Smooth muscle cell (in vitro differentiated cells): ENCODE measurements around the gene CKAP2L. TPM values are rescaled to one million over a fixed set of nuclear protein-coding genes. Genes with fewer than 3 reads are reported as not detected.

Experiments used
- DNase-seq: peaks from one replicate; lab custom pipeline; 2025; ENCODE audit not compliant: unreplicated experiment; lab: John Stamatoyannopoulos, UW
- H2AFZ ChIP-seq: fragments of 200-600 bp; sonication (generic); 2 replicates; pipeline ENCODE4 v1.6.0; 2016; ENCODE audit warnings: antibody characterized with exemption, low read depth, mild to moderate bottlenecking
- H3F3A ChIP-seq: fragments of 200-600 bp; sonication (generic); 2 replicates; pipeline ENCODE4 v1.6.0; 2017; ENCODE audit warnings: antibody characterized with exemption, low read depth
- H3K27ac ChIP-seq: fragments of 200-600 bp; sonication (generic); 2 replicates; pipeline ENCODE4 v1.5.1; 2016; ENCODE audit warnings: low read depth, mild to moderate bottlenecking
- H3K27me3 ChIP-seq: fragments of 200-600 bp; sonication (generic); 2 replicates; pipeline ENCODE4 v1.6.1; 2016; ENCODE audit warnings: low read depth, mild to moderate bottlenecking
- H3K36me3 ChIP-seq: fragments of 200-600 bp; sonication (generic); 2 replicates; pipeline ENCODE4 v1.5.1; 2016; ENCODE audit warnings: low read depth
- H3K4me1 ChIP-seq: fragments of 200-600 bp; sonication (generic); 2 replicates; pipeline ENCODE4 v1.5.1; 2016; ENCODE audit warnings: low read depth
- H3K4me2 ChIP-seq: fragments of 200-600 bp; sonication (generic); 2 replicates; pipeline ENCODE4 v1.6.0; 2016; ENCODE audit warnings: mild to moderate bottlenecking
- H3K4me3 ChIP-seq: fragments of 200-600 bp; sonication (generic); 2 replicates; pipeline ENCODE4 v1.5.1; 2016; ENCODE audit warnings: mild to moderate bottlenecking
- H3K79me2 ChIP-seq: fragments of 200-600 bp; sonication (generic); 2 replicates; pipeline ENCODE4 v1.6.0; 2016; ENCODE audit warnings: low read depth, mild to moderate bottlenecking
- H3K9ac ChIP-seq: fragments of 200-600 bp; sonication (generic); 2 replicates; pipeline ENCODE4 v1.6.0; 2016; ENCODE audit warnings: low read depth
- H3K9me3 ChIP-seq: fragments of 200-600 bp; sonication (generic); replicated peaks from 2 replicates; pipeline ENCODE4 v1.5.1; 2016; ENCODE audit warnings: low read depth
- H4K20me1 ChIP-seq: fragments of 200-600 bp; sonication (generic); 2 replicates; pipeline ENCODE4 v1.6.0; 2016; ENCODE audit warnings: low read depth
- CTCF ChIP-seq: fragments of 200-600 bp; sonication (generic); IDR thresholded peaks from 2 replicates; pipeline ENCODE4 v1.5.1; 2017; ENCODE audit warnings: borderline replicate concordance, mild to moderate bottlenecking, antibody characterized with exemption; ENCODE audit not compliant: insufficient read depth, poor library complexity, severe bottlenecking
- WGBS: methylation state at CpG from one replicate; pipeline ENCODE4 v1.1.7; 2016; ENCODE audit warnings: low lambda C conversion rate; 5-methylcytosine and 5-hydroxymethylcytosine counted together
- polyA plus RNA-seq: library from polyadenylated mRNA; unstranded; fragments of >200 nt; fragmentation: Nextera tagmentation; extraction: Ambion mirVana; gene quantifications from 2 replicates; pipeline ENCODE4 v1.2.1, GENCODE V29; 2016
- total RNA-seq: library from RNA; depleted of rRNA; stranded (reverse); fragments of >200 nt; gene quantifications from 2 replicates; pipeline ENCODE4 v1.2.3, GENCODE V29; 2014

The CKAP2L gene
- total and polyA plus RNA-seq, 2 experiments from 2014 or later = 6.6 to 16.7 TPM

GRCh38 chr2:112758711-112759110 lies 5.7 kb downstream of the CKAP2L start:
- no peak overlapping the region for H2AFZ ChIP-seq
- no peak overlapping the region for H3K4me3 ChIP-seq
- no peaks in the 10 kb centered on the region for H3F3A ChIP-seq
- 93% methylated on average over 2 of the region's 2 CpGs for WGBS
- H4K20me1 ChIP-seq = no peaks in the 10 kb centered on the region
- no peaks in the 10 kb centered on the region for H3K9me3 ChIP-seq
- H3K9ac ChIP-seq = no peak overlapping the region
- H3K4me2 ChIP-seq = no peak overlapping the region
- H3K4me1 ChIP-seq = peaks cover 6% of the 10 kb centered on the region
- H3K27ac ChIP-seq = no peak overlapping the region
- peaks cover 4% of the 10 kb centered on the region for H3K36me3 ChIP-seq
- TF ChIP-seq CTCF = no peak
- H3K27me3 ChIP-seq = no peaks in the 10 kb centered on the region
- DNase-seq = no peak
- H3K79me2 ChIP-seq = peaks cover 23% of the 10 kb centered on the region

GRCh38 chr2:112757265-112757664 lies 7.1 kb downstream of the CKAP2L start:
- 97% methylated on average over 3 of the region's 3 CpGs for WGBS
- Histone ChIP-seq H3K79me2 (peaks cover 10% of the 10 kb centered on the region), H2AFZ (no peak overlapping the region), H3K27ac (no peak overlapping the region), H3K36me3 (peaks cover 4% of the 10 kb centered on the region), H4K20me1 (no peaks in the 10 kb centered on the region), H3K4me2 (no peak overlapping the region), H3K27me3 (no peaks in the 10 kb centered on the region), H3K9ac (no peak overlapping the region), H3K4me1 (no peaks in the 10 kb centered on the region), H3K4me3 (no peak overlapping the region), H3K9me3 (no peaks in the 10 kb centered on the region), H3F3A (no peaks in the 10 kb centered on the region)
- no peak for TF ChIP-seq CTCF
- DNase-seq = no peak

- Histone ChIP-seq H3K9ac (no peak overlapping the region), H3K4me3 (no peak overlapping the region), H2AFZ (no peak overlapping the region), H4K20me1 (no peaks in the 10 kb centered on the region), H3K79me2 (no peaks in the 10 kb centered on the region), H3F3A (no peaks in the 10 kb centered on the region), H3K4me2 (no peak overlapping the region), H3K27ac (no peak overlapping the region), H3K27me3 (no peaks in the 10 kb centered on the region), H3K36me3 (peaks cover 4% of the 10 kb centered on the region), H3K9me3 (no peaks in the 10 kb centered on the region), H3K4me1 (no peaks in the 10 kb centered on the region)
- DNase-seq = no peak
- TF ChIP-seq CTCF = no peak
- WGBS = 97% methylated on average over 3 of the region's 3 CpGs
Observed at GRCh38 chr2:112756207-112756606, 8.2 kb downstream of the CKAP2L start.

GRCh38 chr2:112755444-112755843 lies 9.0 kb downstream of the CKAP2L start:
- Histone ChIP-seq H2AFZ (no peak overlapping the region), H3K4me3 (no peak overlapping the region), H4K20me1 (no peaks in the 10 kb centered on the region), H3K4me1 (no peaks in the 10 kb centered on the region), H3K79me2 (no peaks in the 10 kb centered on the region), H3K4me2 (no peak overlapping the region), H3K27ac (no peak overlapping the region), H3F3A (no peaks in the 10 kb centered on the region), H3K9me3 (no peaks in the 10 kb centered on the region), H3K27me3 (no peaks in the 10 kb centered on the region), H3K9ac (no peak overlapping the region), H3K36me3 (peaks cover 4% of the 10 kb centered on the region)
- WGBS = 88% methylated on average over 4 of the region's 4 CpGs
- no peak for DNase-seq
- TF ChIP-seq CTCF = no peak
